Measurements from ENCODE around the gene USP33. TPM values are rescaled to one million over a fixed set of nuclear protein-coding genes. Genes with fewer than 3 reads are reported as not detected.
"Not testable (repeated sequence)": the region's sequence is repeated elsewhere in the genome, so short reads cannot be mapped to it uniquely, and the experiment has no call there.

The USP33 gene
- total RNA-seq, 6 experiments from 2014 or later = 44.0 to 55.6 (median 50.5) TPM

GRCh38 chr1:77704736-77705135, 54.9 kb downstream of the USP33 start:
- Mint-ChIP-seq H3K36me3 (ENCODE audit: low read depth) (peaks cover 32% of the 10 kb centered on the region), H3K27me3 (ENCODE audit: insufficient read depth) (no peaks in the 10 kb centered on the region), H3K27ac (0 out of 2 replicates have a peak overlapping the region, but pooled peaks have one; percentile 0), H3K9me3 (no peaks in the 10 kb centered on the region), H3K4me3 (no peak overlapping the region), H3K4me1 (ENCODE audit: low read depth) (peaks cover 34% of the 10 kb centered on the region)
- no peak for DNase-seq
- no peak for TF ChIP-seq CTCF (IDR thresholded peaks at IDR 0.05)

GRCh38 chr1:77699673-77700072, 60.0 kb downstream of the USP33 start:
- H3K36me3 Mint-ChIP-seq (ENCODE audit: low read depth) = peaks cover 21% of the 10 kb centered on the region
- DNase-seq; H3K4me3 Mint-ChIP-seq; H3K27me3 Mint-ChIP-seq (ENCODE audit: insufficient read depth); H3K9me3 Mint-ChIP-seq; H3K27ac Mint-ChIP-seq: not testable (repeated sequence)
- peaks cover 13% of the 10 kb centered on the region for H3K4me1 Mint-ChIP-seq (ENCODE audit: low read depth)

- no peaks in the 10 kb centered on the region; the same call in 1 of the 2 replicates for H3K27me3 Mint-ChIP-seq (ENCODE audit: insufficient read depth)
- H3K27ac Mint-ChIP-seq = no peak overlapping the region
- H3K9me3 Mint-ChIP-seq = no peaks in the 10 kb centered on the region
- no peak overlapping the region for H3K4me3 Mint-ChIP-seq
- 0 out of 2 replicates have a peak, but pooled peaks cover 5% of the 10 kb centered on the region for H3K4me1 Mint-ChIP-seq (ENCODE audit: low read depth)
- no peak for TF ChIP-seq CTCF (IDR thresholded peaks at IDR 0.05)
- DNase-seq = no peak
- peaks cover 30% of the 10 kb centered on the region for H3K36me3 Mint-ChIP-seq (ENCODE audit: low read depth)
Measured at GRCh38 chr1:77697441-77697840, 62.2 kb downstream of the USP33 start.

GRCh38 chr1:77688939-77689338, 70.7 kb downstream of the USP33 start:
- no peak overlapping the region for H3K4me3 Mint-ChIP-seq
- H3K27ac Mint-ChIP-seq = no peak overlapping the region
- H3K9me3 Mint-ChIP-seq = no peaks in the 10 kb centered on the region
- no peak for TF ChIP-seq CTCF (IDR thresholded peaks at IDR 0.05)
- DNase-seq = no peak
- no peaks in the 10 kb centered on the region; the same call in 1 of the 2 replicates for H3K27me3 Mint-ChIP-seq (ENCODE audit: insufficient read depth)
- H3K4me1 Mint-ChIP-seq (ENCODE audit: low read depth) = peaks cover 20% of the 10 kb centered on the region
- peaks cover 28% of the 10 kb centered on the region for H3K36me3 Mint-ChIP-seq (ENCODE audit: low read depth)

- Mint-ChIP-seq H3K36me3 (ENCODE audit: low read depth) (peaks cover 22% of the 10 kb centered on the region), H3K27me3 (ENCODE audit: insufficient read depth) (no peaks in the 10 kb centered on the region; the same call in 1 of the 2 replicates), H3K4me1 (ENCODE audit: low read depth) (peaks cover 25% of the 10 kb centered on the region), H3K4me3 (no peak overlapping the region), H3K9me3 (no peaks in the 10 kb centered on the region), H3K27ac (no peak overlapping the region)
- no peak; the same call in 1 of the 2 replicates for TF ChIP-seq CTCF (IDR thresholded peaks at IDR 0.05)
- DNase-seq = no peak
Measured at GRCh38 chr1:77687519-77687906, 72.1 kb downstream of the USP33 start.

GRCh38 chr1:77686796-77687518, 72.7 kb downstream of the USP33 start:
- no peaks in the 10 kb centered on the region for H3K9me3 Mint-ChIP-seq
- H3K27me3 Mint-ChIP-seq (ENCODE audit: insufficient read depth) = no peaks in the 10 kb centered on the region; the same call in 1 of the 2 replicates
- no peak overlapping the region for H3K27ac Mint-ChIP-seq
- H3K4me3 Mint-ChIP-seq = no peak overlapping the region
- DNase-seq = no peak
- peaks cover 25% of the 10 kb centered on the region for H3K4me1 Mint-ChIP-seq (ENCODE audit: low read depth)
- no peak for TF ChIP-seq CTCF (IDR thresholded peaks at IDR 0.05)
- H3K36me3 Mint-ChIP-seq (ENCODE audit: low read depth) = peaks cover 22% of the 10 kb centered on the region

Data from HFFc6 (cell line).